HFFc6 (cell line): ENCODE measurements around the gene FHDC1. TPM values are rescaled to one million over a fixed set of nuclear protein-coding genes. Genes with fewer than 3 reads are reported as not detected.

Experiments
- DNase-seq: peaks from one replicate; pipeline ENCODE4 v3.0.0-alpha.2; 2018
- H3K27ac Mint-ChIP-seq: 2 replicates; pipeline ENCODE4 v1.8.0; 2020; ENCODE audit warnings: mild to moderate bottlenecking, mixed read lengths
- H3K27me3 Mint-ChIP-seq: 2 replicates; pipeline ENCODE4 v1.8.0; 2021; ENCODE audit warnings: mild to moderate bottlenecking, moderate library complexity, mixed read lengths; ENCODE audit not compliant: insufficient read depth
- H3K36me3 Mint-ChIP-seq: 2 replicates; pipeline ENCODE4 v1.8.0; 2021; ENCODE audit warnings: low read depth, mixed read lengths
- H3K4me1 Mint-ChIP-seq: 2 replicates; pipeline ENCODE4 v1.8.0; 2020; ENCODE audit warnings: low read depth, mixed read lengths
- H3K4me3 Mint-ChIP-seq: 2 replicates; pipeline ENCODE4 v1.8.0; 2020; ENCODE audit warnings: mild to moderate bottlenecking, moderate library complexity, mixed read lengths
- H3K9me3 Mint-ChIP-seq: 2 replicates; pipeline ENCODE4 v1.8.0; 2020; ENCODE audit warnings: mild to moderate bottlenecking, mixed read lengths
- total RNA-seq, 6 experiments: library from RNA; stranded (reverse); fragmentation: NEBNext Ultra II Directional; extraction: Animal tissue kit (Norgen Biotek cat#: 25700); gene quantifications; 2 replicates in 1 of 6; 3 replicates in 5 of 6; pipeline ENCODE4 v1.2.3, GENCODE V29; 2021
- TF ChIP-seq, protein P1 (sequence below): fragments of 200-600 bp; sonication (generic); IDR thresholded peaks from 2 replicates; pipeline ENCODE4 v1.5.0; 2021; ENCODE audit warnings: antibody characterized with exemption, mild to moderate bottlenecking

Gene FHDC1
- total RNA-seq, 6 experiments from 2014 or later: 0.19 to 0.66 (median 0.28) TPM

DNA sequence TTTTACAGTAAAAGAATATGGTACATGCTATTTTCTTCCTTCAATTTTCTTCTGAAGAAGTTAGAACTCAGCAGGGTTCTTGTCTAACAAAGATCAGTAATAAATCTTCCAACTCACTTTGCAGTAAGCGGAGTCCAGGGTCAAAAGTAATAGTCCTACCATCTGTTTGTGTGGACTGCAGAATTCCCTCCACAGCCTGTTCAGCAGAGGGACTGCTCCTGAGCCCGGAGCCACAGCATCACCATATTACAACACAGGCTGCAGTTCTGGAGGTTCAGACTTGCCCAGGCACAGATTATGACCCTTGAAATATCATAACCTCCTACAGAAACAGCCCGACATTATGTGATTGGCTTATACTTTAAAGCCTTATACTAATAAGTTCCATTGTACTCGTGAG, 10.3 kb downstream of the FHDC1 start:
- H3K4me1 Mint-ChIP-seq: peaks cover 25% of the 10 kb centered on the region
- TF ChIP-seq, protein P1, sequence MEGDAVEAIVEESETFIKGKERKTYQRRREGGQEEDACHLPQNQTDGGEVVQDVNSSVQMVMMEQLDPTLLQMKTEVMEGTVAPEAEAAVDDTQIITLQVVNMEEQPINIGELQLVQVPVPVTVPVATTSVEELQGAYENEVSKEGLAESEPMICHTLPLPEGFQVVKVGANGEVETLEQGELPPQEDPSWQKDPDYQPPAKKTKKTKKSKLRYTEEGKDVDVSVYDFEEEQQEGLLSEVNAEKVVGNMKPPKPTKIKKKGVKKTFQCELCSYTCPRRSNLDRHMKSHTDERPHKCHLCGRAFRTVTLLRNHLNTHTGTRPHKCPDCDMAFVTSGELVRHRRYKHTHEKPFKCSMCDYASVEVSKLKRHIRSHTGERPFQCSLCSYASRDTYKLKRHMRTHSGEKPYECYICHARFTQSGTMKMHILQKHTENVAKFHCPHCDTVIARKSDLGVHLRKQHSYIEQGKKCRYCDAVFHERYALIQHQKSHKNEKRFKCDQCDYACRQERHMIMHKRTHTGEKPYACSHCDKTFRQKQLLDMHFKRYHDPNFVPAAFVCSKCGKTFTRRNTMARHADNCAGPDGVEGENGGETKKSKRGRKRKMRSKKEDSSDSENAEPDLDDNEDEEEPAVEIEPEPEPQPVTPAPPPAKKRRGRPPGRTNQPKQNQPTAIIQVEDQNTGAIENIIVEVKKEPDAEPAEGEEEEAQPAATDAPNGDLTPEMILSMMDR: no peak
- no peak overlapping the region for H3K4me3 Mint-ChIP-seq

DNA sequence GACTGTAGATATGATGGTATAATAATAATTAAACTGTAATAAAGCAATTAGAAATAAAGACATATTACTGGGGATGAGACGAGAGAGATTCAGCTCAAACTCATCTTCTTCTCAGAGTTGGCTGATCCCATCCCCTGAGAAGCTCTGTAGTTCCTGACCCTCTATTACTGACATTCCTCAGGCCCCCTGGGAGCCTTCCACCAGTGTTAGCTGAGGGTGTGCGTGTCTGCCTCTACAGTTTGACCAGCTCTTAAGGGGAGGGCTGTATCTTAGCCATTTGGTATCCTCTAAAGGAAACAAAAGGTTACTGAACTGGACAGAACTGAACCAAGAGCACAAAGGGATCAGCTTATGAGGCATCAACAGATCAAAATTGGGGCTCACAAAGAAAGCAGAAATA, 11.2 kb downstream of the FHDC1 start:
- H3K9me3 Mint-ChIP-seq: no peaks in the 10 kb centered on the region
- H3K27ac Mint-ChIP-seq: no peak overlapping the region
- TF ChIP-seq, protein P1: no peak
- no peaks in the 10 kb centered on the region for H3K36me3 Mint-ChIP-seq
- H3K4me3 Mint-ChIP-seq: no peak overlapping the region
- peaks cover 1% of the 10 kb centered on the region; the same call in 1 of the 2 replicates for H3K27me3 Mint-ChIP-seq
- peaks cover 33% of the 10 kb centered on the region for H3K4me1 Mint-ChIP-seq
- DNase-seq: no peak

More for the DNA sequence above, 10.3 kb downstream of the FHDC1 start:
- Mint-ChIP-seq H3K36me3 (no peaks in the 10 kb centered on the region), H3K27ac (no peak overlapping the region), H3K27me3 (peaks cover 1% of the 10 kb centered on the region; the same call in 1 of the 2 replicates), H3K9me3 (no peaks in the 10 kb centered on the region)
- no peak for DNase-seq

DNA sequence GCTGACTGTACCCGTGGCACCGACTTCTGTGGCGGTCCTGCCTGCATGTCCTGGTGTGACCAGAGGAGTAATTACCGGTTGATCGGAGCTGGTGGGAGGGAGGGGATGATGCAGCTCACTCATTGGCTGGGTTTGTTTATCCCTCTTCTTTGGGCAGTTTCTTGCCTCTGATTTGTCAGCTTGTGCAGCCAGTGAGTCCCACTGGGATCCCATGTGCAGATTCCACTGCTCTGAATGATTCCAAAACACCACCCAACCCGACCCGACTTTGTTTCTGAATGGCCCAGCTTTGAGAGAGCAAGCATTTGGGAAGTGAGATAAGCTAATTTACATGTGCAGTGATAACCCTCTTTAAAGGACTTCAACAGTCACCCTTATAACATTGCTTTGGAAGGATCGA, 13.8 kb downstream of the FHDC1 start:
- TF ChIP-seq, protein P1: no peak
- Mint-ChIP-seq H3K9me3 (no peaks in the 10 kb centered on the region), H3K36me3 (no peaks in the 10 kb centered on the region), H3K27me3 (peaks cover 1% of the 10 kb centered on the region; the same call in 1 of the 2 replicates), H3K4me3 (no peak overlapping the region), H3K4me1 (peaks cover 21% of the 10 kb centered on the region), H3K27ac (no peak overlapping the region)
- DNase-seq: no peak

DNA sequence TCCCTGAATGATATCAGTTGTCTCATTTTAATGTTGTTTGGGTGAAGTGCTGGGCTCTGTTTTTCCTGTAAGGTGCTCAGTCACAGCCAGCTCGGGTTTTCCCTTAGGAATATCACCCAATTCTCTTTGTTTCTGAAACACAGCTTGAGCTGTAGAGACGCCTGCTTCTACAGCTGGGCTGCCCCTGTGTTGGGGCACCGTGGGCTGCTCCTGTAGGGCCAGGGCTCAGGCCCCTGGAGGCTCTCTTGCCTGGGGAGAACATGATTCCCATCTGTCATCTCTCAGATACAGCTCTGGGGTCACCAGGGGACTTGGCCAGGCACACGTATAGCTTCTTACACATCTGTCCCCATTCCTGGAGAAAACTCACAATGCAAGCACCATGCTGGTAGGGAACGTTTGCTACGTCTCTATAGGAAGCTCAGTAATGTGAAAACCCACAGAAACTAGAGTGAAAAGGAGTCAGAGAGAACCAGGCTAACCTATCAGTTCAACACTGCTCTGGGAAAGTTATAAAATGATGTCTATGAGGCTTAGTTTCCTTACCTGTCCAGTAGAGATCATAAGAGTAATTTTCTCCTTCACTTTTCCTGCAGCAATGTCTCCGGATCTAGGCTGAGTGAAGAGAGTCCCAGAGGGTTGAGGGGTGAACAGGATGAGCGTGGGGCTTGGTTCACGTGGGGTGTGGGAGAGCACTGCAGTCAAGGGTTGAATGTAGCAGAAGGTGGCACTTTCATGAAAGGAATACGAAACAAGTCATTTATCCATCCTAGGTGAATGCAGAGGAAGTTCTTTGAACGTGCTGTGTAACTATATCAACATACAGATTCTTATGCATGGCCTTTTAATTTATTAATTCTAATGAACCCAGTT, 14.5 kb downstream of the FHDC1 start:
- Mint-ChIP-seq H3K27ac (no peak overlapping the region), H3K9me3 (no peaks in the 10 kb centered on the region), H3K36me3 (no peaks in the 10 kb centered on the region), H3K4me3 (no peak overlapping the region), H3K4me1 (peaks cover 20% of the 10 kb centered on the region), H3K27me3 (peaks cover 1% of the 10 kb centered on the region; the same call in 1 of the 2 replicates)
- TF ChIP-seq, protein P1: no peak
- DNase-seq: no peak

DNA sequence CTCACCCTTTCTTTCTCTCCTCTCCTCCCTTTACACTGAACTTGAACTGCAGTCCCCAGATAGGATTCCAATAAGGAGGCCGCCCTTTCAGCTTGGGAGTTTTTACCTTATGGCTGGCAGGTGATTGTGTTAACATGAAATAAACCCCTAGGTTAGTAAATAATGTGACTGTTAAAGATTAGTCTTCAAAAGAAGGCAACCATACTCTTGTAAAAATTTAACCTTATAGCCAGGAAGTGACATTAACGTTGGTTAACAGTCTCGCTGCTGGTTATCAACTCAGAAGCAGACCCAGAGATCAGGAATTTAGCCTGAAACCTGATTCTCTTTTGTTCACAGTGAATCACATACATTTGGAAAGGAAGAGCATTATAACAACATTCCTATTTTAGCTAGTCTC, 15.2 kb downstream of the FHDC1 start:
- Mint-ChIP-seq H3K4me1 (peaks cover 27% of the 10 kb centered on the region), H3K4me3 (no peak overlapping the region), H3K36me3 (no peaks in the 10 kb centered on the region), H3K27ac (no peak overlapping the region), H3K9me3 (no peaks in the 10 kb centered on the region), H3K27me3 (no peaks in the 10 kb centered on the region; the same call in 1 of the 2 replicates)
- TF ChIP-seq, protein P1: no peak
- DNase-seq: no peak
